Activated T-cell treated with anti-CD3 and anti-CD28 coated beads for 4 hours (primary cell): ENCODE measurements around the gene CDS2.

Experiments
- DNase-seq: peaks from one replicate; pipeline ENCODE4 v3.0.0-alpha.2; 2020

Gene CDS2

GRCh38 chr20:5215672-5216304, 89.0 kb downstream of the CDS2 start:
- no peak for DNase-seq

- no peak for DNase-seq
Measured at GRCh38 chr20:5216663-5217062, 89.9 kb downstream of the CDS2 start.

DNA sequence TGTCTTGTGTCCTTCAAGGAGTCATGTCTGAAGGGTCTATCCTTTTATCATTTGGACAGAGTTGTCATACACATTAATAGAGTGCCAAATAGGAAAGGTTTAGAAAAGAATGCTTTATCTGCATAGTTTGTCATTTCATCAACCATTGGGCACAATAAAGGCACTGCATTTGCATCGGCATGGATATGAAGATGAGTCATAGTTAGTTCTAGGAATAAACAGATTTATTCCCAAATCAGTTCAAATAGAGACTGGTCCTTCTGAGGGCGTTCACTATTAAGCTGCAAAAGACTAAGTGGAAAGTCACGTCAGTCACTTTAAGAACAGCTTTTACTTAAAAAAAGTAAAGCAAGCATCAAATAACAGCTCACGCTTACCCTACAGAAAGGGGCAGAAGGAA, 90.8 kb downstream of the CDS2 start:
- no peak for DNase-seq

DNA sequence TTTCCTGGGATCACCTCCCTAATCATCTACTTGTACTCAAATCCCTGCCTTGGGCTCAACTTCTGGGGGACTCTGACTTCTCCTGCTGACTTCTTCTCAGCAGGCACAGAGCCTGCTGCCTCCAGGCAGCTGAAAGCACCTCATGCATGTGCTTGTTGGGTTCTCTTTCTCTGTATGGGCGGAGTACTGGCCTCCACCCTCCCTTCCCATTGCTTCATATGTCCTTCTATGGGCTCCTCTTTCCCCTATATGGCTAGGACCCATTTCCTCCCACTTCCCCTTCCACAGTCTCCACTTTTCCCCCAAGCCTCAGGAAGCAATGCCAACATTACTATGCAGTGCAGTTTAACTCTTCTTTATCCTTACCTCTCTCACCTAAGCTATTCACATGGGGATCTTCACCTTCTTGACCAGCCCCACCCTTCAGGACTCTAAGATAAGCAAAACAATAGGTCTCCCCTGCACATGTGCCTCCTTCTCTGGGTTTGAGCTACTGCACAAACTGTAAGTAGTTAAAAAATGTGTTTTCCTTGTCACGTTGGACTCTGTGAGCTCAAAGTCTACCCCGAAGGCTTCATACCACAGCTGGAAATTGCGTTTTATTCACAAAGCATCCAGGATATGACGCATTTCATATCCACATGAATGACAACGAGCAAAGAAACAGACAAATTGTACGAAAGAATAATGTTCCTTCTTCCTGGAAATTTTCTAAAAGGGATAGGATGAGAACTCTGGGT, 93.7 kb downstream of the CDS2 start:
- no peak for DNase-seq

- no peak for DNase-seq
Measured at GRCh38 chr20:5221061-5221430, 94.2 kb downstream of the CDS2 start.

GRCh38 chr20:5222919-5223634, 96.3 kb downstream of the CDS2 start:
- DNase-seq = peak; percentile 24

- no peak for DNase-seq
Measured at GRCh38 chr20:5230544-5230943, 103.7 kb downstream of the CDS2 start.

DNA sequence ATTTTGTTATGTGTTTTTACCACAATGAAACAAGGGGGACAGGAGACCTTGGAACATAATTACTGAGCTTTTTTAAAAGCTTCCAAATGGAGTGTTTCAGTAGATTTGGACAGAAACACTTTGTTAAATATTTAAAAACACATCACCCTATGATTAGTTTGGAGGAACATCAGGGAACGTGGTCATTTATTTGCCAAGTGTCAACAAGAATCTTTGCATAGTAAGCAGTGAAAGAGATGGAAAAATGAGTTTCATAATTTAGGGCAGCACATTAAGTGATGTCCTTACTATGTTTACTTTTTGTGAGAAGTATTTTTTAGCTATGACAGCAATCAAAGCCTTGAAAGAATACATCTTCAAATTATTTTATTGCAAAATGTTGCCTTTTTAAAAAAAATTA, 107.3 kb downstream of the CDS2 start:
- no peak for DNase-seq

GRCh38 chr20:5234978-5235377, 108.2 kb downstream of the CDS2 start:
- no peak for DNase-seq
